ENCODE data around the gene DKK3.

Gene DKK3

DNA sequence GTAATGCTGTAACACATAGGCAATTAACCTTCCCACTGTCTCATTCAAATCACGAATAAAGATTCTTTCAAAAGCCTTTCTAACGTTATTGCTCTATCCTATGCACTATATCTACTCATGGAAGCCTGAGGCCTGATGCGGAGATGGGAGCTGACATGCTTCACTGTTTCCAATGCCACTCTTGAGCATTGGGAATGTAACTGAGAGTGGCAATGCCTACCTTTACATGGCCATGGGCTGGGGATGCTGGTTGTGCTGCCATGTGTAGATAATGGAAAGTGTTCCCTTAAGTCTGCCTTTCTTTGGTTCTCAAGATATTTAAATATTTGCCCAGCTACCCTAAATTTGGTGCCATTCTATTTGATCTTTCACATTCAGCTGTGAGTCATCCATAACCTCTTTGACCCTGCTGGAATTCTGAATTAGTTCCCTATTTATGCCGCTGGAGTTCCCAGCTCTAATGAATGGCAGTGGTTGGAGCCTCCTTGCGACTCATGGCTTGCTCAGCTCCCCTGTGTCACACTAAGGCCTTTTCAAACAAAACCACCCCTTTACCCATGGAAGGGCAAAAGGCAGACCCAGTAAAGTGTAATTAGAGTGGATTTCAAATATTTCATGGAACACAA, 21.4 kb upstream of the DKK3 start:
- no peak for DNase-seq

DNA sequence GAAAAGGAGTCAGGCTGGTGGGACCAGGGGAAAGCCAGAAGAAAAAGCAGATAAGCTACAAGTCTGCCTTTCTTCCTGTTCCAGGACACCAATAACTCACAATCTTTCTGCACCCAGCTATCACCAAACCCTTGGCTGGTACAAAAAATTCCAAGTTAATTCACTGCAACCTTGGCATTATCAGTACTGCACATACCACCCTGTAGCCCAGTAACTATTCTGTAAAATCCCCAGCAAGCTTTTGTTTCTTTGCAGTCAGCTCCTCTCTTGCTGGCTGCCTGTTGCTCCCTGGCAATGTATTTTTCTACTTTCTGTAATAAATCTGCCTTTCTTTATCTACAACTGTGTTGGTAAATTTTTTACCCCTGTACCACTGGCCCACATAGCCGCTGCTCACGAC, 20.7 kb upstream of the DKK3 start:
- no peak for DNase-seq

DNA sequence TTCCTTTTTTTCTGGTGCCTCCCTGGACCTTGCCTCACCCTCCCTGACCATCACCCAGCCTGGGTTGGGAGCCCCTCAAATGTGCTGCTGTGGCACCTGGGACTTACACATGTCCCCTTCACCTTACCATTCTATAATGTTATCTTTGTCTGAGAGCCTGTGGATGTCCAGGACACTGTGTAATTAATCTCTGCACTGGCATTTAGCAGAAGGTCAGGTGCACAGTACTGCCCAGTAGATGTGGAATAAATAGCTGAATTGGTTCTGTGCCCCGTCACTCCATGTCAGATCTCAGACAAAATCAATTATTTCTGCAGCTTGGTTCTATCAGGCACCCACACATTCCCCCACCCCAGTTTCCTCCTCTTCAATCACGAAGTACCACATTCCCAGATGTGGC, 19.9 kb upstream of the DKK3 start:
- no peak for DNase-seq

DNA sequence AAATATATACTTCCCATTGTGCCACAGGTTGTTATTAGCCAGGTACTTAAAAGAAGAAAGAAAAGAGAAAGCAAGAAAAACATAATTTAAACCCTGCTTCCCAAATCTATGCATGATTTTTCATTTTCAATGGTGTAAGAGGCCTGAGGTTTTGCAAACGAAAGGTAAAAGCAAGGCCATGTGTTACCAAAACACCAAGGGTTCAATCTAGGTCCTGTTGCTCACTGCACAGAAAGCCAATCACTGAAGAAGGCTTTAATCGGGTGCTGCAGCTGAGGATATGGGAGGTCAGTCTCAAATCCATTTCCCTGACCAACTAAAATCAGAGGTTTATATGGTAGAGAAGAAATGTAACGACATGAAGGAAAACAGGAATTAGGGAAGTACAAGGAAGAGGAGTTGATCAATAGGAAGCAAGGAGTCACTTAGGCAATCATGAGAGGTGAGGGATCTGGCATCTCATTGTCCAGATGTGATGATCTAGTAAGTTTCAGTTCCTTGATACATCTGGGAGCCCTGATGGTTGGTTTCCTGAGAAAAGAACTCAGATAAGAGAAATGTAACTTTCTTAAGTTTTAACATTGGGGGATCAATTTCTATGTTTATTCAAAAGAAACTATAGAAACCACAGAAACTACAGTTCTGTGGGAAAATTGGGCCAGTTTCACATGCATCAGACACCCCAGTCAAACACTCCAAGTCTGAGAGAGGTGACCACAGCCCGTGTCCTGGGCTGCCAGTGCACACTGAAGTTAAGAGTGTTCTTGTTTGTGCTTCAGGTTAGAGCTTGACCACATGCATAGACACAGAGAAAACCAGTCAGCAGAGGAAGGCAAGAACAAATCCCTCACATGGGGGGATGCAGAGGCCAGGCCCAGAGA, 18.1 kb upstream of the DKK3 start:
- DNase-seq = no peak

DNA sequence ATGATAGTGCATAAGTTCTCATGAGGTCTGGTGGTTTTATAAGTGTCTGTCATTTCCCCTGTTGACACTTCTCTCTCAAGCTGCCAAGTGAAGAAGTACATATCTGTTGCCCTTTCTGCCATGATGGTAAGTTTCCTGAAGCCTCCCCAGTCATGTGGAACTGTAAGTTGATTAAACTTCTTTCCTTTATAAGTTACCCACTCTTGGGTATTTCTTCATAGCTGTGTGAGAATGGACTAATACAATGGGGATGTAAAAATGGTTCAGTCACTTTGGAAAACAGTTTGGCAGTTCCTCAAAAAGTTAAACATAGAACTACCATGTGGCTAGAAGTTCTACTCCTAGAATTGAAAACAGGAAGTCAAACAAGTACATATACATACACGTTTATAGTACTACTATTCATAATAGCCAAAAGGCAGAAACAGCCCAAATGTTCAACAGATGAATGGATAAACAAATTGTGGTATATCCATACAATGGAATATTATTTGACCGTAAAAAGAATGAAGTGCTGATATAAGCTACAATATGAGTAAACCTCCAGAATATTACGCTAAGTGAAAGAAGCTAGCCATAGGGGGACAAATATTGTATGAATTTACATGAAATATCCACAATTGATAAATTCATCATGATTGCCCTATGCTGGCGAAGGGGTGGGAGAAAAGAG, 16.0 kb upstream of the DKK3 start:
- no peak for DNase-seq

DNA sequence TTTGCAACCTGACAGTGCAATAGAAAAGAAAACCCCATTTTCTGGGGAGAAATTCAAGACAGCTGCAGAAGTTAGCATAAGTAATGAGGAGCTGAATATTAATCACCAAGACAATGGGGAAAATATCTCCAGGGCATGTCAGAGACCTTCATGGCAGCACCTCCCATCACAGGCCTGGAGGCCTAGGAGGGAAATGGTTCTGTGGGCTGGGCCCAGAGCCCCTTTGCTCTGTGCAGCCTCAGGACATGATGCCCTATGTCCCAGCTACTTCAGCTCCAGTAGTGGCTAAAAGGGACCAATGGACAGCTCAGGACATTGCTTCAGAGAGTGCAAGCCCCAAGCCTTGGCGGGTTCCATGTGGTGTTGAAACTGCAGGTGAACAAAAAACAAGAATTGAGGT, 14.6 kb upstream of the DKK3 start:
- no peak for DNase-seq

DNA sequence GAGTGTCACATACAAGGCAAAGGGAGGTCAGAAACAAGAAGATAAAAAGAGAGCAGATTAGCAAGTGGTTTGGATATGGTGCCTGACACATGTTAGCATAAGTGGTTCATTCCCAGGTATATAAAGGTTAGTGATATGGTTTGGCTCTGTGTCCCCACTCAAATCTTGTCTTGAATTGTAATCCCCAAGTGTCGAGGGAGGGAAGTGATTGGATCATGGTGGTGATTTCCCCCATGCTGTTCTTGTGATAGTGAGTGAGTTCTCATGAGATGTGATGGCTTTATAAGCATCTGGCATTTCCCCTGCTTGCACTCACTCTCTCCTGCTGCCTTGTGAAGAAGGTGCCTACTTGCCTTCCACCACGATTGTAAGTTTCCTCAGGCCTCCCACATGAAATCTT, 12.1 kb upstream of the DKK3 start:
- DNase-seq = no peak

DNA sequence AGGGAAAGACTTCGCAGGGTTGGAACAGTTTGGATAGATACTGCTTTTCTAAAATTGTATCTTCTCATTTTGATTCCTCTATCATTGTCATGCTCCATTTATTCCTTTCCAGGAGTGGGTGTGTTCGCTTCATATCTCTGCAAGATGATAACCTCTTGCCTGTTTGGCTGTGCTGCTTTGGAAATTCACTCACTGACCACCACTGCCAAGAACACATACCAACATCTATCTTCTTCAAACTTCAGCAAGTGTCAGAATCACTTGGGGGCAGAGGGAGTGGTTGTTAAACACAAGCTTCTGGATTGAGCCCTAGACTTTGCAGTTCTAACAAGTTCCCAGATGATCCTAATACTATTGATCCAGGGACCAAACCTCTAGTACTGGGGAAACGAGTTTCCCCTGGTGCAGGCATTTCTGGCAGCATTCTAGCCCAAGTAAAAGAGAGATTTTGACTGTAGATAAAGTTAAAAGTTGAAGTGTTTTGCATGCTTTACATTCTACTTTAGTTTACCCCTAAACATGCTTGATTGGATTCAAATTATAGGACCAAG, 11.5 kb upstream of the DKK3 start:
- DNase-seq = no peak

DNA sequence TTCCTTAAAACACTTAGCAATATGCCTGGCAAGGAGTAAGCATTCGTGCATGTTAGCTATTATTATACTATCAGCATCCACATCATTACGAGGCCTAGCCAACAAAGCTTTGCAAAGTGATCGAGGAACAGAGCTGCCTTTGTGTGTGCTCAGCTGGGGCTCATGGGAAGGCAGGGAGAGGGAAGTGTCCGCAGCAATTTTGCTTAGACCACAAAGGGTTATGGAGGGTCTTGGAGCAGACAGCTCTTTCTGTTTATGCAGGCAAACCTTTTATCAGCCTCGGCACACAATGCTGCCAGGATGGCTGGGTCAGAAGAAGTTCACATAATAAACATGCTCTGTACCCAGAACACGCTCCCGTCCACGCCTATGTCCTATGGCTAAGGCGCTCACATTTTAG, 10.9 kb upstream of the DKK3 start:
- DNase-seq = no peak

DNA sequence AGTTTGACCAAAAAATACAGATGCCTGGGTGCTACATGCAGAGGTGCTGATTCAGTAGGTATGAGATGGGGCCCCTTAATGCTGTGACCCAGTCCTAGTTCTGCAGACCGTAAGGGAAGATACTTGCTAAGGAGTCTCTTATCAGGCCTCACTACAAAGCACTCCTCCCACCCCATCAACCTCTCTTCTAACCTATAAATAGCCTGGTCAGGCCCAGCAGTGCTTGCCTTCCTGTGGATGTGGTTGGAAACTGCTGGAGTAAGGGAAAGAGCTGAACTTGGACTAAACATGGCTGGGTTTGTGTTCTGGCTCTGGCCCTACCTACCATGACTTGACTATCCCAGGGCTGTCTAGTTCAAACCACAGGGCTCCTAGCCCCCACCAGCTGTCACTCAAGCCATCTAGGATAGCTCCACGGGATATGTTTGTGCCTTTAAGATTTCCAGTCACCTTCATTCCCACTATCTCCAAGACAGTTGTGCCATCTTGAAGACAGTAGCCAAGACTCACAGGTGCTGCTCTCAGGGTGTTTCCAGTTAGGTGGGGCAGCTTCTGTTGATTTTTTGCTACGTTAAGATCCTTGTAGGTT, 9.5 kb upstream of the DKK3 start:
- DNase-seq = no peak

DNA sequence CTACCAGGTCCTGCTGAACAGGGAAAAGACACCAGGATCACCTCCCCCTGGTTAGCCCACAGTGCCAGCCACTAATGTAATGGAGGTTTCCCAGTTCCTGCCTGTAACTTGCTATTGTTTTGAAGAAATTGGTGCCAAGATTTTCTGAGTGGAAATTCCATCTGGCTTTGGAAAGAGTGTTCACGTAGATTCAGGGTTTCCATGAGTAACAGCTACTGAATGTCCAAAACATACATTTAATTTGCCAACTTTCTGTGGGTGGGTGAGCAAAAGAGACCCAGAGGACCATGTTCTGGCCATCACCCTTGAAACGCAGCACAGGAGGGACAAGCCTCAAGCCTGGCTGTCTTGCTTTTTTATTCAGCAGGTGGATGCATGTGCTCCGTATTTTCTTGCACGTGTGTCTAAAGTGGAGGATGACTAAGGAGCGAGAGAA, 8.8 kb upstream of the DKK3 start:
- no peak for DNase-seq

DNA sequence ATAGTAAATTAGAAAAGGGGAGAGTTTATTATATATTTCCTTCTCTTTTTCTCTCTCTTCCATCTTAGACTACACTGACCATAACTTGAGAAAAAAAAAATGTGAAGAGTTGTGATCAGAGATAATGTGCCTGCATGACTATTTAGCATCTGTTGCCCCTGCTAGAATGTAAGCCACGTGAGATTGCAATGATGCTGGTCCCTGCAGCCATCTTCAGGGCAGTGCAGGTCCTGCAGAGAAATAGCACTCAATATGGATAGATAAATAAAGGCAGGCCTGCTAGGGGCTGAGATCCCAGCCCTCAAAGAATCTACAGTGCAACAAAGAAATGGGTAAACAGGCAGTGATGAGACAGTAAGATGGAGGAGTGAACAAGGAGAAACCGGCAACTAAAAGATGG, 7.8 kb upstream of the DKK3 start:
- DNase-seq = no peak

DNA sequence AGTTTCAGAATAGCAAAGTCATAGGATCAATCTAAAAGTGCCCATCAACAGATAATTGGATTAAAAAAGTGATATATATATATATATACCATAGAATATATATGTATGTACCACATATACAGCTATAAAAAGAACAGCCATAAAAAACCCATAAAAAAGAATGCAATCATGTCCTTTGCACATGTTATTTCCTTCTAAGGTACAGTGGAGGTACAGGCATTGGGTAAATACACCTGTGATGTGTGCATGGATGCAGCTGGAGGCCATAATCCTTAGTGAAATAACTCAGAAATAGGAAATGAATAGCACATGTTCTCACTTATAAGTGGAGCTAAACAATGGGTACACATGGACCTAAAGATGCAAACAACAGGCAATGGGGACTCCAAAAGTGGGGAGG, 7.1 kb upstream of the DKK3 start:
- DNase-seq = no peak

DNA sequence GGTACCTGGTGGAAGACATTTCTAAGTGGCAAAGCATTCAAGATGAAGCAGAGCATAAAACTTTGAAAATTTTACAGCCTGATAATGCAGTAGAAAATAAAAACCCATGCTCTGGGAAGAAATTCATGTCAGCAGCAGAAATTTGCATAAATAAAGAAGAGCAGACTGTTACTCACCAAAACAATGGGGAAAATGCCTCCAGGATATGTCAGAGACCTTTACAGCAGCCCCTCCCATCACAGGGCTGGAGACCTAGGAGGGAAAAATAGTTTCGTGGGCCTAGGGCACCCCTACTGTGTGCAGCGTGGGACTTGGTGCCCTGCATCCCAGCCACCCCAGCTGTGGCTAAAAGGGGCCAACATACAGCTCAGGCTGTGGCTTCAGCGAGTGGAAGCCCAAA, 5.4 kb upstream of the DKK3 start:
- DNase-seq = no peak

DNA sequence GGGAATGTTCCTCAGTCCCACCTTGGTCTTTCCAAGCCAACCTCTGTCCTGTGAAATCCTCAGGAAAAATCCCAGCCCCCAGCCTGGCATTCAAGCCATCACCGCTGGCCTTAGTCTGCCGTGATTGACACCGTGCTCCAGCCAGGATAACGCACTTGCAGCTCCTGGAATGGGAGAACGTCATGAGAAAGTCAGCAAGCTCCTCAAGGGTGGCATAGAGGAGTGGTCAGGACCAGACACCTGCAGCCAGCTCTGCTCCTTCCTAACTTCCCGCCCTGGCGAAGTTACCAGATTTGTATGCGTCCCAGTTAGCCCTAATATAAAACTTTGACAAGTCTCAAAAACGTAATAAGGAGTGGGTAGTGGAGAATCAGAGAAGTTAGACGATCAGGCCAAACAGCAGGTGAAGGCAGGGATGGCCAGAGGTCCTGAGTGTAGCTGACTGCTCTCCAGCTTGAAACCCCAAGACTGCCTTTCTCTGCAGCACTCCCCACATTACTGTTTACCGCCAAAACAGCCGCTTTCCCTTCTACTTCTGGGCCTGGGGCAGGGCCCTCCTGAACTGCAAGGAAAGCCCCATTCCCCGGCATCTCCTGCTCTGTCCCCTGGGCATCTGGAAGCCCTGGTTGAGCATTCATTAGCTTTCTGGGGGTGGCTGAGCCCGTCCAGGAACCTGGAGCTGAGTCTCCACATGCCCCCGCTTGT, 1.3 kb upstream of the DKK3 start:
- no peak for DNase-seq

DNA sequence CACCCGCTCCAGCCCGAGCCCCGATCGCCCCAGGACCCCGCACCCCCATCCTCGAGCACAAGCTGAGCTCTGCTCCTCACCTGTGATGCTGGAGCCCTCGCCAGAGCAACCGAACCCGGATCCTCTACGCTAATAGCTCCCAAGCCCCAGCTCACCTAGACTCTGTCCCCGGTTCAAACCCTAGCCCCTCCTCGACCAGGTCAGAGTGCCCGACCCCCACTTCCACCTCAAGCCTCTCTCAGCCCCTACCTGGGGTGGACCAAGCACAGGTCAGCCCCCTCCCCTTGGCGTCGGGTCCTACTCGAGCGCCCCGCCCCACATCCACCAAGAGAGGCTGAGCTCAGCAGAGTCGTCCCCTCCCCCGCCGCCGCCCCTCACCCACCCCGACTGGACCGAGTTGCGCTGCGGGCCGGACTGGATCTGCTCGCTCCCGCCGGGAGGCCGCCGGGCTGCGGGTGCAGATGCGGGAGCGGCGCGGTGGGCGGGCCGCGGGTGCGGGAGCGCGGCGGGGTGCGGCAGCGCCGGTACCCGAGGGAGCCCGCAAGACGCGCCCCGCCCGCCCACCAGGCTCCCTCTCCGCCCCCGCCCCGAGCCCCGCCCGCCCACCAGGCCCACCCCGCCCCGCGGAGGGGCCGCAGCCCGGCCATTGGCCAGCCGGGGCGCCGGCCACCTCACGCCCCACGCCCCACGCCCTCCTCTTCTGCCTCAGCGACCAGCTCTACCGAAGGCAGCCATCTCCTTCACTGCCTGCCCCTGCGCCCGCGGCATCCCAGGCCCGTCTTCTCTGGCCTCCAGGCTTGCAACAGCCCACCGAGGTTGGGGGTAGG, 577 bp upstream of the DKK3 start:
- no peak for DNase-seq

DNA sequence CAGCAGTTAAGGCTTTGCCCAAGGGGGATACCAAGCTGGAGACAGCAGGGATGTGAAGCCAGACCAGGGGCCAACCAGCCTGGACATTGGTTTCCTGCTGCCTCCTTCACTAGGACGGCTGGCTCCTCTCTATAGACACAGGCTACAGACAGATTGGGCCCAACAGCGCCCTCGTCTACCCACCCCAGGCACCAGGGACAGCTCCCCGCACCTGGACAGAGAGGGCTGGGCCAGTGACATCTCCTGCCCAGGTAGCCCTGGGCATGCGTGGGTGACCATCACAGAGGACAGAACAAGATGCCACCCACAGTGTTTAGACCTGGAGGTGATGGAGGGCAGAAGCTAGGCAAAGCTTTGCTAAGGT, 1.2 kb downstream of the DKK3 start:
- no peak for DNase-seq

DNA sequence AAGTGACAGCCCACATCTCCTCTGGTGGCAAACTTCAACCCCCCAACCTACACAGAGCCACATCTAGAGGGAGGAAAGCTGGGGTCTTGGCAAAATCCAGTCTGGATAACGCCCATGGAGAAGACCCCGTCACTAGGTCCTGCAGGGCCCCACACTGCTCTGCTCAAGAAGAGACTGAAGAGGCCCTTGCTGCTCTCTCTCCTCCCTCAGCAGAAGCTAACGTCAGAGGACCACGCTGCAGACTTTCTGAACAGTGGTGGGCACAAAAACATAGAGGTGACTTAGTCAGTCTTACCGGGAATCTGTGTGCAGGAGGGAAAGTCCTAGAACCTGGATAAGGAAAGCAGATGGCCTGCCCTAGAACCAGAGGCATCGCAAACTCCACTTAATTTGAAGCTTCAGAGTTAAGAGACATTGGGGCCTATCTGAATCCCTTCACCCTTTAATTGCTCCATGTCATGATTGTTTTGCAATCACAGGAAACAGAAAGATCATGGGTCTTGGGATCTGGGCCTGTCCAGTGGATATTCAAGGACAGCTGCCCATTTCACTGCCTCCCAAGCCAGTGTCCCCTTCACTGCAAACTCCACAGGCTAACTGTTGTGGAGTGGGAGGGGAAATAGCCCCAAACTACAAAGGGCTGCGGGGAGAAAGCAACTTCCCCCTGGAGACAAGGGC, 1.7 kb downstream of the DKK3 start:
- no peak for DNase-seq

DNA sequence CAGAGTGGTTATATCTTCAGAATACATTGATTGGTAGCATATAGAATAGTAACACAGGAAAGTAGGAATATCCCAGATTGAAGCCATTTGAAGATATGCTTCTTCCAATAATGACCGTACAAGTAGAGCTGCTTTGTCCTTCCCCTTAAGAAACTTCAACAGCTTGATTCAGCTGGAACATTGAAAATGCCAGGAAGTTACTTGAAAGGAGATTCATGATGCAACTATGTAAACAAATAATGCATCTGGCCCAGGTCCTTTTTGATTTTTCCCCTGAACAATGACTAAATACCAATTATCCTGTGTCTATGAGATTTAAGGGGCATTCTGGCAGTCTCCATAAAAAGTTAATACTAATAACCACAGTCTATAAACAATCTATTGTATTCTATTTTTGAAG, 3.0 kb downstream of the DKK3 start:
- no peak for DNase-seq

DNA sequence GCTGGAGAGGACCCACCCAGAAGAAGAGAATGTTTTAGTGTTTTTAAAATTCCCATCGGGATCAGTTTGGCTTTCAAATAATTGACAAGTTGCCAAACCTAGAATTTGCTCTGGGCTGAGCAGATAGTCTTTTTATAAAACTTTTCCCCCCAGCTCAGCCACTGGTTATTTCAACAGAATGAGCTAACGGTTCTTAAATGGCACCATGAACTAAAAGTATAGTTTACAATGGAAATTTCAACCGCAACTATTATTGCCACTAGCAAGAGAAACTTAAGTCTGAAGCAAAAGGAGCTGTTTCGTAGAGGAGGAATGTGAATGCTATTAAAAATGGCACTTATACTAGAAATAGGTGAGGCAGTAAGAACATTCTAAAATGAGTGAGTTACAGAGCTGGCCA, 3.4 kb downstream of the DKK3 start:
- no peak for DNase-seq

DNA sequence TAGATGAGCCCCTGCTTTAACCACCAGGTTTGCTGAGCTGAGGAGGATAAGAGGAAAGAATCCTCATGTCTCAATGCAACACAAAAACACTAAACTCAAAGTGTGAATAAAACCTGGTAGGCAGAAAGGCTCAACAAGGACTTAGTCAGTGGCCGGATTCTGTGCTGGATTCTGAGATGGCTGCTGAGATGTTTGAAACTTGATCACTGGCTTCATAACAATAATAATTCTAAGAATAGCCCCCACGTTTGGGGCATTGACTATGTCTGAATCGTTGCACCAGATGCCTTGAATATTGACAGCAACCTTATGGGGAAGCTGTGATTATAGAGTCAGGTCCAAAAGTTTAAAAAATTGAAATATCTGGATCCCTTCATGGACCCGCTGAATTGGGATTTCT, 4.6 kb downstream of the DKK3 start:
- no peak for DNase-seq
